Frontal cortex (tissue), 4 donors: ENCODE results near the gene MMP3. TPM values are rescaled to one million over a fixed set of nuclear protein-coding genes. Genes with fewer than 3 reads are reported as not detected.
"Not testable (repeated sequence)": the region's sequence is repeated elsewhere in the genome, so short reads cannot be mapped to it uniquely, and the experiment has no call there.

Experiments
- DNase-seq, 2 donors: peaks; one replicate each; pipeline ENCODE4 v3.0.0; 2012; ENCODE audit warnings: low spot score in 2 of 2
- FAIRE-seq: peaks from 2 replicates; lab custom pipeline; 2012; peaks lifted over from hg19 to GRCh38; lab: Jason Lieb, UNC
- total RNA-seq: library from RNA; depleted of rRNA; stranded (reverse); fragments of >200 nt; gene quantifications from one replicate; pipeline ENCODE4 v1.2.3, GENCODE V29; 2014
- donor health status: control.
- donor health status: control.
- donor health status: control.

Gene MMP3
- total RNA-seq: not detected

DNA sequence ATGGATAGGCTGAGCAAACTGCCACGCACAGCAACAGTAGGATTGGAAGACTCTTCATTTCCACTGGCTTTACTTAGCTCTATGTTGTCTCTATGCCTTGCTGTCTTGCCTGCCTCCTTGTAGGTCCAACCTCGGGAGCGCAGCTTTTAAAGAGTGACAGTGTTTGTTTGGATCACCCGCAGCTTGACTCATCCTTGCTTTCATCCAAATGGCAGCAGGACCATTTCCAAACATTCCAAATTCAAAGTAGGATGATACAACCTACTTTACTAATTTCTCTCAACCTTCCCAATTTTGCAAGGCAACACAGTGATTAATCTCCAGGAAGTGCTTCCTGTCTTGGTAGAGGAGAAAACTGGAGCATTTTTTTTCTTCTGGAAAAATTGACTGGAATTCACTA lies at the start of gene MMP3:
MMP3 (minus strand) TSS at position 121 of the 400 bp plus-strand sequence; CDS start at position 58, 63 bp downstream.
- no peak for FAIRE-seq
- DNase-seq: no peak

DNA sequence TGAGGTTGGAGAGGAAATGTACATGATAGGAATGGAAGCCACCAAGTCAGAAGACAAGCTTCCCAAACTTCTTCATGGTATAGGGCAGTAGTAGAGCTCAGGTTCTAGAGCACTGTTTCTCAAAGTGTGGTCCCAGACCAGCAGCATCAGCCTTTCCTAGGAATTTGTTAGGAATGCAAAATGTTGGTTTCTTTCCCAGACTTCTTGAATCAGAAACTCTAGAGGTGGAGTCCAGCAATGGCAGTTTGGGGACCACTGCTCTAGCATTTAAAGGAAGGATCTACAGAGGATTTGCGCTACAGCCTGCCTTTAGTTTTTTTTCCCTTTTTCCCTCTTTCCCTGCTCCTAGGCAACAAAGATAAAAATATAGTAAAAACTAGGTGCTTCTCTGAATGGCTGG lies 48.3 kb upstream of the MMP3 start:
- FAIRE-seq (no peak), DNase-seq (no peak)

DNA sequence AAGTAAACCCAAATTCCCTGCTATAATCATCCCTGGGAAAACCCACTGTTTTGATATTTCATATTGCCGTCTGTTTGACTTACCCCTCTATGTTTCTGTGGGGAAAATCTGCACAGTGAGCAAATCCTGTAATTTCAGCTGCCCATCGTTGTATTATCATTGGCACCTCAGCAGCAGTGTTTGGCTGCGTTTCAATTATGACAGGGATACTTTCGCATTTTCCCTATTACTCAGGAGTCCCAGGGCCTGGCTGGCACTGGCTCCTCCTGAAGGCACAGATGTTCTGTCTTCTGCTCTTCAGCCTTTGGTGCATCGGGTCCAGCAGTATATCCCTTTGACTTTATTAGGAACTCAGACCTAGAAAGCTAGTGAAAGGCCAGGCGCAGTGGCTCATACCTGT lies 43.6 kb upstream of the MMP3 start:
- DNase-seq (no peak), FAIRE-seq (no peak)

- DNase-seq: no peak
- FAIRE-seq: no peak
These were observed 39.7 kb upstream of the MMP3 start for GRCh38 chr11:102883141-102883540.

- no peak for FAIRE-seq
- DNase-seq: no peak
These were observed 39.1 kb upstream of the MMP3 start for GRCh38 chr11:102882389-102883024.

- DNase-seq: no peak
- FAIRE-seq: no peak
These were observed 36.4 kb upstream of the MMP3 start for GRCh38 chr11:102879801-102880200.

DNA sequence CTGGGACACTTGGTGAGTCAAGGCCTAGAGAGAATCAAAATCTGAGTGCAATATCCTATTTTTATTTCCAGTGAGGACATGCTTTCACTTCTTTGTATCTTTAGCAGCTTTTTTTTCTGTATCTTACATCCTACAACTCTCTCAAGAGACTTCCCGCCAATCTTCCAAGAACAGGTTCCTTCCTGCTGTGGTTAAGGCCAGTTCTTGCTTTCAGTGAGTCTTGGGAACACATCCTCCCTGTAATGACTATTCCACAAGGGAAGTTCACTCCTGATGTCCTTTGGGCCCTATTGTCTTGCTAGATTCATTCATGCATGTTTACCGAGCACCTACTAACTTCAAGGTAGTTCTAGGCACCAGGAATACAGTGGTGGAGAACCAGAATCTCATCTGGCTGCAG lies 35.2 kb upstream of the MMP3 start:
- DNase-seq (no peak), FAIRE-seq (no peak)

- no peak for DNase-seq
- no peak for FAIRE-seq
These were observed 31.4 kb upstream of the MMP3 start, which contains the start of gene MMP12 for GRCh38 chr11:102874852-102875251. TSS of gene MMP12 (minus strand) at chr11:102874982. CDS start at chr11:102874937, 45 bp downstream.

DNA sequence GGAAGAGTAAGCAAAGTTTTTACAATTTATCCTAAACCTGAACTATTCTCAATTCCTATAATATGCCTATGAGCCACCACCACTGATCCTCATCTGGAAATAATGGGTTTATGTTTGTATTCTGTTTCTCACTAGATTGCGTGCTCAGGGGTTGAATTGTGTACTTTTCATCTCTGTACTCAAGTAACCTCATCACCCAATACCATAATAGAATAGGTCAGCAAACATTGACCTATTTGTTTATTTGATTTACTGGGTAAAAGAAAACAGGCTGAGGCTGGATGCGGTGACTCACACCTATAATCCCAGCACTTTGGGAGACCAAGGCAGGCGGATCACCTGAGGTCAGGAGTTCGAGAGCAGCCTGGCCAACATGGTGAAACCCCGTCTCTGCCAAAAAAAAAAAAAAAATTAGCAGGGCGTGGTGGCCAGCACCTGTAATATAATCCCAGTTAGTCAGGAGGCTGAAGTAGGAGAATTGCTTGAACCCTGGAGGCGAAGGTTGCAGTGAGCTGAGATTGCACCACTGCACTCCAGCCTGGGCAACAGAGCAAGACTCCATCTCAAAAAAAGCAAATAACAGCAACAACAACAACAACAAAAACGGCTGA lies 26.1 kb upstream of the MMP3 start:
- not testable (repeated sequence) for DNase-seq

GRCh38 chr11:102868339-102868738 lies 24.9 kb upstream of the MMP3 start:
- no peak for FAIRE-seq
- no peak for DNase-seq

More for the DNA sequence above, 26.1 kb upstream of the MMP3 start:
- FAIRE-seq: not testable (repeated sequence)

GRCh38 chr11:102864724-102865123 lies 21.3 kb upstream of the MMP3 start:
- DNase-seq (no peak), FAIRE-seq (no peak)

- FAIRE-seq (no peak), DNase-seq (no peak)
These were observed 10.5 kb upstream of the MMP3 start for GRCh38 chr11:102853956-102854355.

DNA sequence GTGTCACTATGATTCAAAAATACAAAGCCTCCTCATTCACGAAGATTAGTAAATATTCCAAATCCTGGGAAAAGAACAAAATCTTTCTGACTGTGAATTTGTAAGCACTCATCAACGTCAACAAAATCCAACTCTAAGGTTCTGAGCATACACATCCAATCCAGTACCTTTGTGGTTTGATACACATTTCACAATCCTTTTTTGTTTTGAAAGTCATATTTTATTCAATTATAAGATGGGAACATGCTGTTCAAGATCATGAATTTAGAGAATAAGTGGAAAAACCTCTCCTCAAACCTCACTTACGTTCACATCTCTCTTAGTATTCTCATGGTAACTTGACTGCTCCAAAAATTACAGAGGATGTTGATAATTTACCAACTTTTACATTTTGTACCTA lies 9.6 kb upstream of the MMP3 start:
- DNase-seq (no peak), FAIRE-seq (no peak)

- DNase-seq (no peak), FAIRE-seq (no peak)
These were observed 7.8 kb upstream of the MMP3 start for GRCh38 chr11:102850973-102851745.

- no peak for DNase-seq
- FAIRE-seq: no peak
These were observed 5.9 kb upstream of the MMP3 start for GRCh38 chr11:102849311-102849710.

DNA sequence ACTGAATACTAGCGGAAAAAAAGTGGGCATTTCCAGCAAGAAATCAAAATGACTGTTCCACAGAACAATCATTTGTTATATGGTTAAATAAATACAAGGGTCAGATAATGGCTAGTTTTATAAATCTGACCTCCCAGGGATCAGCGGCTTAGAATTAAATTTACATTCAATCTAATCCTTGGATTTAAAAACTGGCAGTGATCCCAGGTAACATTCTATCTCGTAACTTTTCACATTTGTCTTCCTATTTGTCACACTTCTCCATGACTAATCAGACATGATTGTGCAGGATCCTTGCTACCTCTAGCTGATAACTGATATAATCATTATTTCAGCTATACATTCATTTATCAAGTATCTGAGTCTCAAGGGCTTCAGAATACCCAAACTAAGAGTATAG lies 2.9 kb upstream of the MMP3 start:
- DNase-seq (no peak), FAIRE-seq (no peak)

DNA sequence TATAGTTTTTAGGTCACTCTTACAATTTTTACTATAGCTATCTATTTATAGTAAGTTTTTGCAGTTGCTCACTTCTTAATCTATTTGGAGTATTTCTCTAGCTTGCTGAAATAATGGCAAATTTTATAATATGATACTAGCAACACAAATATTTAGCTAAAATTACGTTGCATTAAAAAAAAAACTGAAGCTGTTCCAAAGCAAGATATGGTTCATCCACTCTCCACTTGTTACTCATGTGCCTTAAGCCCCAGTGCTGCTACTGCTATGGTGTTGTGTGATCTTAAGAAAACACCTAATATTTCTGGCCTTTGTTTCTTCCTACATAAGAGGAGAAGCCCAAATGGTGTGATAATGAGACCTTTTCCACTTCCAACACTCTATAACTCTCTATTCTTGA lies 479 bp downstream of the MMP3 start:
- FAIRE-seq (no peak), DNase-seq (no peak)

DNA sequence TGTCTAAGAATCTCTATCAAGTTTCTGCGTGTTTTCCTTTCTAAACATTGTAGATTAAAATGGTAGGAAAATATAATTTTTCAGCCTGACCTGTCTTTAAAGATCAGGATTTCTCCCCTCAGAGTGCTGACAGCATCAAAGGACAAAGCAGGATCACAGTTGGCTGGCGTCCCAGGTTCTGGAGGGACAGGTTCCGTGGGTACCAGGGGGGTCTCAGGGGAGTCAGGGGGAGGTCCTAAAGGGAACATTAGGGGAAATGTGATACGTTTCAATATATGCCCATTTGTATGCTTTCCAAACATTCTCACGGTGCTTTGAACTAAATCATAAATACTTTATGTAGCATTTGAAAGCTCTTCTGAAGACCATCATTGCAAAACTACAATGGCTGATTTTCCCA lies 3.4 kb downstream of the MMP3 start:
- no peak for DNase-seq
- FAIRE-seq: no peak

DNA sequence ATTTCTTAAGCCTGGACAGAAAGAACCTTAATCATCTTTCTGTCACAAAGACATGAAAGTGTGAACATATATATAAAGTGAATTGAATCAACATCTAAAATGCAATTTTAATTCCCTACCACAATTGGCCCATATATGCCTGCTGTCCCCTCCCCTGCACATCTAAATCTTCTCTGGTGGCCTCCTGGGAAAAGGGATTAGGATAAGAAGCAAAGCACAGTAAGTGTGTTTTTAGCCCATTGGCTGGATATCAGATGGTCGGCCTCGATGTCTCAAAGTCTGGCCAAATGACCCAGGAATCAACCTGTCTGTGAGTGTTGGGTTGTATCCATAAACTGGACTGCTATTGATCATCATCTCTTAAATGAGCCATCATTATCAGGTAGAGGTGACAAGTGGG lies 5.8 kb downstream of the MMP3 start:
- FAIRE-seq: no peak
- no peak for DNase-seq

GRCh38 chr11:102837156-102837555 lies 6.3 kb downstream of the MMP3 start:
- FAIRE-seq (no peak), DNase-seq (no peak)

DNA sequence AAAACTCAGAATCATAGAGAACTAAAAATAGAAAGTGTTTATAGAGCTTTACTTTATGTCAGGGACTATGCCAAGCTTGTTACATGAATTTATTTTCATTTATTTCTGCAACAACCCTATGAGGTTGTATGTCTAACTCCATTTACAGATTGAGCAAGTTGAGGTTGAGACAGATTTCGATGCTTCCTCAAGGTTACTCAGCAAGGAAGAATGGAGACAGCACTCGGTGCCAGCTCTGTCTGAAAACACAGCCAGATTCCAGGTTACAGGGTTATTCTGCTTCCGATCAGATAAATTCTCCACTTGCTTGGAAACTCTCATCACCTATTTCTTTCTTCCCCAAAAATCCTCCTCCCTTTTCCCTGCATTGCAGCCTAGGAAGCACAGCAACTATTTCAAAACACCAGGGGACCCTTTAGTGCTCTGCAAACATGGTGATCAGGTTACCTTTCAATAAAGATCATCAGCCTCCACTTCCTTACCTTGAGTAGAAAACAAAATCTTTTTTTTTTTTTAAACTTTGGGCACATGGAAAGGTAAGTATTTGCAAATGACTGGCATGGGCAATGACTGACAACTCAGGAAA lies 7.0 kb downstream of the MMP3 start:
- FAIRE-seq (no peak), DNase-seq (no peak)
